Panc1 (cell line): ENCODE data around the gene SRCIN1. TPM values are rescaled to one million over a fixed set of nuclear protein-coding genes. Genes with fewer than 3 reads are reported as not detected.

Experiments
- ATAC-seq: fragments of 200-7000 bp; cut with Tn5 transposase; 2 replicates; pipeline ENCODE4 v1.9.1; 2020; ENCODE audit warnings: mild to moderate bottlenecking, moderate library complexity
- BruUV-seq: library from RNA; stranded (reverse); fragments of 400-500 nt; replicated peaks from 2 replicates; lab custom pipeline; 2021; lab: Mats Ljungman, UMichigan
- CTCF ChIA-PET: fragments of 300-600 bp; sonication (Branson Sonifier 250); formaldehyde crosslinking; loops from one replicate; lab custom pipeline; 2022; ENCODE audit warnings: antibody characterized with exemption; lab: Charles Lee
- POLR2A ChIA-PET: fragments of 300-600 bp; sonication (Branson Sonifier 250); formaldehyde crosslinking; loops from one replicate; lab custom pipeline; 2022; ENCODE audit warnings: antibody characterized with exemption; lab: Charles Lee
- DNase-seq: peaks from one replicate; pipeline ENCODE4 v3.0.0-alpha.2; 2010; ENCODE audit warnings: low read depth, low spot score
- H3K27ac ChIP-seq: 2 replicates; pipeline ENCODE4 v1.5.1; 2011; ENCODE audit warnings: mild to moderate bottlenecking, low read length, inconsistent platforms
- H3K27me3 ChIP-seq: fragments of 200-500 bp; sonication (Bioruptor generic); 2 replicates; pipeline ENCODE4 v1.6.0; 2014; ENCODE audit warnings: low read length, inconsistent platforms; ENCODE audit not compliant: control insufficient read depth, insufficient read depth
- H3K36me3 ChIP-seq: fragments of 200-500 bp; sonication (Bioruptor generic); 2 replicates; pipeline ENCODE4 v1.5.1; 2014; ENCODE audit warnings: inconsistent platforms, mild to moderate bottlenecking, low read length, moderate library complexity; ENCODE audit not compliant: control insufficient read depth, insufficient read depth
- H3K4me1 ChIP-seq: 2 replicates; pipeline ENCODE4 v1.5.1; 2011; ENCODE audit warnings: inconsistent platforms, mild to moderate bottlenecking, low read length, moderate library complexity; ENCODE audit not compliant: control insufficient read depth, insufficient read depth
- H3K4me3 ChIP-seq, 2 experiments: 2 replicates each; pipeline ENCODE4 v1.5.1; 2011 to 2012; ENCODE audit warnings: low read depth in 2 of 2, low read length in 2 of 2, mild to moderate bottlenecking in 2 of 2, inconsistent platforms in 1 of 2, moderate library complexity in 1 of 2
- H3K9me3 ChIP-seq: fragments of 200-500 bp; sonication (Bioruptor generic); 2 replicates; pipeline ENCODE4 v1.5.1; 2014; ENCODE audit warnings: low read depth, mild to moderate bottlenecking, inconsistent platforms, low read length, moderate library complexity; ENCODE audit not compliant: control insufficient read depth, insufficient read depth
- CTCF ChIP-seq: fragments of 450-650 bp; IDR thresholded peaks from 2 replicates; pipeline ENCODE4 v1.5.1; 2017; ENCODE audit warnings: mild to moderate bottlenecking
- POLR2AphosphoS5 ChIP-seq: IDR thresholded peaks from 2 replicates; pipeline ENCODE4 v1.6.1; 2012; ENCODE audit warnings: mild to moderate bottlenecking, low read depth, low read length, moderate library complexity
- SIN3A ChIP-seq: IDR thresholded peaks from 2 replicates; pipeline ENCODE4 v1.6.1; 2012; ENCODE audit warnings: low read depth, mild to moderate bottlenecking, low read length, moderate library complexity, borderline replicate concordance; ENCODE audit not compliant: insufficient read depth
- TCF7L2 ChIP-seq: IDR thresholded peaks from 2 replicates; pipeline ENCODE4 v1.6.1; 2011; ENCODE audit warnings: mild to moderate bottlenecking, low read depth, low read length, inconsistent platforms
- in situ Hi-C: cut with HindIII; loops from 2 replicates; pipeline ENCODE4 v1.10.0; 2016; ENCODE audit warnings: low sequenced_read_pairs, low pct_unique_long_range_greater_than_20kb
- intact Hi-C: fragments of 100-400 bp; cut with micrococcal nuclease; formaldehyde crosslinking; loops from one replicate; pipeline ENCODE4 v1.10.0; 2022; ENCODE audit not compliant: unreplicated experiment
- total RNA-seq: library from RNA; stranded (reverse); gene quantifications from one replicate; pipeline ENCODE4 v1.2.1, GENCODE V29; 2021; ENCODE audit not compliant: unreplicated experiment
- TF ChIP-seq, protein P1 (sequence below), 2 experiments: IDR thresholded peaks; 2 replicates each; pipeline ENCODE4 v1.6.1; 2011 to 2012; ENCODE audit warnings: low read depth in 2 of 2, control low read depth in 1 of 2, low read length in 1 of 2, mild to moderate bottlenecking in 1 of 2, moderate library complexity in 1 of 2; ENCODE audit not compliant: insufficient read depth in 1 of 2

Gene SRCIN1
- total RNA-seq, 1 experiment from 2014 or later: 12.8 TPM

- no peak for DNase-seq
- Histone ChIP-seq H3K9me3 (no peaks in the 10 kb centered on the region), H3K27ac (no peak overlapping the region), H3K36me3 (no peaks in the 10 kb centered on the region), H3K27me3 (no peaks in the 10 kb centered on the region), H3K4me3 (no peak overlapping the region), H3K4me1 (peaks cover 3% of the 10 kb centered on the region; the same call in 1 of the 2 replicates)
- TF ChIP-seq POLR2AphosphoS5 (no peak), CTCF (no peak), SIN3A (no peak), TCF7L2 (no peak)
- TF ChIP-seq, protein P1, sequence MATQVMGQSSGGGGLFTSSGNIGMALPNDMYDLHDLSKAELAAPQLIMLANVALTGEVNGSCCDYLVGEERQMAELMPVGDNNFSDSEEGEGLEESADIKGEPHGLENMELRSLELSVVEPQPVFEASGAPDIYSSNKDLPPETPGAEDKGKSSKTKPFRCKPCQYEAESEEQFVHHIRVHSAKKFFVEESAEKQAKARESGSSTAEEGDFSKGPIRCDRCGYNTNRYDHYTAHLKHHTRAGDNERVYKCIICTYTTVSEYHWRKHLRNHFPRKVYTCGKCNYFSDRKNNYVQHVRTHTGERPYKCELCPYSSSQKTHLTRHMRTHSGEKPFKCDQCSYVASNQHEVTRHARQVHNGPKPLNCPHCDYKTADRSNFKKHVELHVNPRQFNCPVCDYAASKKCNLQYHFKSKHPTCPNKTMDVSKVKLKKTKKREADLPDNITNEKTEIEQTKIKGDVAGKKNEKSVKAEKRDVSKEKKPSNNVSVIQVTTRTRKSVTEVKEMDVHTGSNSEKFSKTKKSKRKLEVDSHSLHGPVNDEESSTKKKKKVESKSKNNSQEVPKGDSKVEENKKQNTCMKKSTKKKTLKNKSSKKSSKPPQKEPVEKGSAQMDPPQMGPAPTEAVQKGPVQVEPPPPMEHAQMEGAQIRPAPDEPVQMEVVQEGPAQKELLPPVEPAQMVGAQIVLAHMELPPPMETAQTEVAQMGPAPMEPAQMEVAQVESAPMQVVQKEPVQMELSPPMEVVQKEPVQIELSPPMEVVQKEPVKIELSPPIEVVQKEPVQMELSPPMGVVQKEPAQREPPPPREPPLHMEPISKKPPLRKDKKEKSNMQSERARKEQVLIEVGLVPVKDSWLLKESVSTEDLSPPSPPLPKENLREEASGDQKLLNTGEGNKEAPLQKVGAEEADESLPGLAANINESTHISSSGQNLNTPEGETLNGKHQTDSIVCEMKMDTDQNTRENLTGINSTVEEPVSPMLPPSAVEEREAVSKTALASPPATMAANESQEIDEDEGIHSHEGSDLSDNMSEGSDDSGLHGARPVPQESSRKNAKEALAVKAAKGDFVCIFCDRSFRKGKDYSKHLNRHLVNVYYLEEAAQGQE (IDR thresholded peaks at IDR 0.05; ENCODE audit: insufficient read depth in 1 of 2, low read depth in 2 of 2, low read length in 1 of 2): no peak
- ChIA-PET CTCF (no interaction called here), POLR2A (no interaction called here)
- intact Hi-C loops: no loop called here
- ATAC-seq: no peak
- in situ Hi-C loops: no loop called here
- no TSS peak for BruUV-seq
Measured at GRCh38 chr17:38579083-38579480, 26.7 kb downstream of the SRCIN1 start.

GRCh38 chr17:38578229-38579082 lies 27.3 kb downstream of the SRCIN1 start:
- BruUV-seq: no TSS peak
- Histone ChIP-seq H3K36me3 (no peaks in the 10 kb centered on the region), H3K4me1 (peaks cover 3% of the 10 kb centered on the region; the same call in 1 of the 2 replicates), H3K27me3 (no peaks in the 10 kb centered on the region), H3K27ac (no peak overlapping the region), H3K9me3 (no peaks in the 10 kb centered on the region), H3K4me3 (no peak overlapping the region)
- in situ Hi-C loops (no loop called here), intact Hi-C loops (no loop called here)
- ChIA-PET POLR2A (interaction anchor here (0.6 kb wide), 1 partner anchor 133 kb away, joined by 6 read pairs; no protein-coding TSS in a partner anchor), CTCF (interaction anchor here (0.5 kb wide), 1 partner anchor 28 kb away, joined by 3 read pairs; no protein-coding TSS in a partner anchor)
- DNase-seq (no peak), ATAC-seq (no peak)
- TF ChIP-seq, protein P1 (IDR thresholded peaks at IDR 0.05; ENCODE audit: insufficient read depth in 1 of 2, low read depth in 2 of 2, low read length in 1 of 2): no peak
- TF ChIP-seq SIN3A: no peak
- no peak for TF ChIP-seq CTCF
- no peak for TF ChIP-seq POLR2AphosphoS5
- TF ChIP-seq TCF7L2: no peak
